ENCODE results near the gene TCL1A.
A peak's percentile ranks its signal among the peaks of the same experiment; 100 is the strongest.

The TCL1A gene

DNA sequence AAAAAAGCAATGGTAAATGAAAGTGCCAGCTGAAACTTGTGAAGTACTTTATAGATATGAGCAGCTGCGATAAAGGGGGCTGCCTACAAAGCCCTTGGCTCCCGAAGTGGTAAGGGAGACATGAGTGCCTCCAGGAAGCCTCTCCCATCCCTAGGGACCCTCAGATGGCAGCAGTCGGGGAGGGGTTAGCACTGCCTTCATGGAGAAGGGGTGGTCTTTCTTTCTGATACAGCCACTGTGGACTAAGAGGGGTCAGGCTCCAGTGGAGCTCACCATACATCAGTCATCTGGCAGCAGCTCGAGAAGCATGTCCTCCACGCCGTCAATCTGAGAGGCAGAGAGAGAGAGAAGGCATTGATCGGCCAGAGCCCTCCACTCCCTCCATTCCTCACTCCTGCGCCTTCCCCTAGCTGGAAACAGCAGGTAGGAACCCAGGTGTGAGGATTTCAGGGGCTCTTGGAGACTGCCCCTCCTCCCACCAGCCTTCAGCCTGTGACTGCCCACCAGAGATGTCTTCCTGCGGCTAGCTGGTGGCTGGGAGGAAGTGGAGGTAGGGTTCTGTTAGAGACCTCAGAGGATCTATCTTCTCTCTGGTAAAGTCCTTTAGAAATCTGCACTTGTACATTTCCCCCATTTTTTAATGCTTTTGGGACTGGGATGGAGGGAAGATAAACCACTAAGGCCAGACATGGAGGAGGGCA is 2.3 kb downstream of the TCL1A start:
- Histone ChIP-seq H3K4me2 (ENCODE audit: low read length) (peak overlapping the region; percentile 63), H3K36me3 (ENCODE audit: control insufficient read depth, low read length) (0 out of 2 replicates have a peak, but pooled peaks cover 6% of the 10 kb centered on the region), H3F3A (ENCODE audit: control insufficient read depth, insufficient read depth) (no peaks in the 10 kb centered on the region), H3K4me1 (ENCODE audit: control insufficient read depth, low read length) (peaks cover 23% of the 10 kb centered on the region), H3K79me2 (ENCODE audit: control insufficient read depth, low read length) (no peaks in the 10 kb centered on the region), H3K9me2 (replicated peaks; ENCODE audit: control insufficient read depth, low read length) (no peaks in the 10 kb centered on the region), H3K27ac (ENCODE audit: low read depth, low read length) (no peak overlapping the region), H3K9me3 (ENCODE audit: control insufficient read depth, insufficient read depth, low read length) (no peaks in the 10 kb centered on the region), H3K27me3 (ENCODE audit: control insufficient read depth, low read length) (peaks cover 50% of the 10 kb centered on the region), H3K4me3 (ENCODE audit: low read length) (peak overlapping the region; percentile 50), H4K20me1 (ENCODE audit: control insufficient read depth, insufficient read depth, low read depth, low read length) (no peaks in the 10 kb centered on the region)
- no peak for TF ChIP-seq EZH2phosphoT487 (IDR thresholded peaks at IDR 0.05; ENCODE audit: borderline replicate concordance, low read length)
- TF ChIP-seq, protein P1, sequence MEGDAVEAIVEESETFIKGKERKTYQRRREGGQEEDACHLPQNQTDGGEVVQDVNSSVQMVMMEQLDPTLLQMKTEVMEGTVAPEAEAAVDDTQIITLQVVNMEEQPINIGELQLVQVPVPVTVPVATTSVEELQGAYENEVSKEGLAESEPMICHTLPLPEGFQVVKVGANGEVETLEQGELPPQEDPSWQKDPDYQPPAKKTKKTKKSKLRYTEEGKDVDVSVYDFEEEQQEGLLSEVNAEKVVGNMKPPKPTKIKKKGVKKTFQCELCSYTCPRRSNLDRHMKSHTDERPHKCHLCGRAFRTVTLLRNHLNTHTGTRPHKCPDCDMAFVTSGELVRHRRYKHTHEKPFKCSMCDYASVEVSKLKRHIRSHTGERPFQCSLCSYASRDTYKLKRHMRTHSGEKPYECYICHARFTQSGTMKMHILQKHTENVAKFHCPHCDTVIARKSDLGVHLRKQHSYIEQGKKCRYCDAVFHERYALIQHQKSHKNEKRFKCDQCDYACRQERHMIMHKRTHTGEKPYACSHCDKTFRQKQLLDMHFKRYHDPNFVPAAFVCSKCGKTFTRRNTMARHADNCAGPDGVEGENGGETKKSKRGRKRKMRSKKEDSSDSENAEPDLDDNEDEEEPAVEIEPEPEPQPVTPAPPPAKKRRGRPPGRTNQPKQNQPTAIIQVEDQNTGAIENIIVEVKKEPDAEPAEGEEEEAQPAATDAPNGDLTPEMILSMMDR (IDR thresholded peaks at IDR 0.05; ENCODE audit: low read depth, low read length, poor library complexity, severe bottlenecking): no peak

DNA sequence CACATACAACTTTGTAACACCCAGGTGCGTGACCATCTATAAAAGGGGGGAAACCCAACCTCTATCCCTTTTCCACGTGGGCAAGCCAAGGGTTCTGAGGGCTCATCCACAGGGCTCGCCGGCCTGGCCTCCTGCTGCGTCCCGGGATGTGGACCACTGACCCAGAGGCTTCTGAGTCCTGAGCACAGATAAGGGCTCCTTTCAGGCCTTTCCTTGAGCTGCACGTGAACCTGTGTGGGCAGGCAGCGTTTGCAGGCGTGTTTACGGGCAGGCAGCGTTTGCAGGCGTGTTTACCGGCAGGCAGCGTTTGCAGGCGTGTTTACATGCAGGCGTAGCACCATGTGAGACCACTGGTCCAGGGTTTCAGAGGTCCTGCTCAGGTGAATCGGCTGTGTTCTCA is 3.8 kb downstream of the TCL1A start:
- Histone ChIP-seq H3K79me2 (ENCODE audit: control insufficient read depth, low read length) (no peaks in the 10 kb centered on the region), H3K4me1 (ENCODE audit: control insufficient read depth, low read length) (peaks cover 23% of the 10 kb centered on the region), H3K27me3 (ENCODE audit: control insufficient read depth, low read length) (peaks cover 51% of the 10 kb centered on the region), H4K20me1 (ENCODE audit: control insufficient read depth, insufficient read depth, low read depth, low read length) (no peaks in the 10 kb centered on the region), H3K9me2 (replicated peaks; ENCODE audit: control insufficient read depth, low read length) (no peaks in the 10 kb centered on the region), H3K36me3 (ENCODE audit: control insufficient read depth, low read length) (0 out of 2 replicates have a peak, but pooled peaks cover 6% of the 10 kb centered on the region), H3K4me2 (ENCODE audit: low read length) (no peak overlapping the region), H3K9me3 (ENCODE audit: control insufficient read depth, insufficient read depth, low read length) (no peaks in the 10 kb centered on the region), H3K4me3 (ENCODE audit: low read length) (no peak overlapping the region), H3F3A (ENCODE audit: control insufficient read depth, insufficient read depth) (no peaks in the 10 kb centered on the region), H3K27ac (ENCODE audit: low read depth, low read length) (no peak overlapping the region)
- TF ChIP-seq EZH2phosphoT487 (IDR thresholded peaks at IDR 0.05; ENCODE audit: borderline replicate concordance, low read length): no peak
- TF ChIP-seq, protein P1 (IDR thresholded peaks at IDR 0.05; ENCODE audit: low read depth, low read length, poor library complexity, severe bottlenecking): no peak

DNA sequence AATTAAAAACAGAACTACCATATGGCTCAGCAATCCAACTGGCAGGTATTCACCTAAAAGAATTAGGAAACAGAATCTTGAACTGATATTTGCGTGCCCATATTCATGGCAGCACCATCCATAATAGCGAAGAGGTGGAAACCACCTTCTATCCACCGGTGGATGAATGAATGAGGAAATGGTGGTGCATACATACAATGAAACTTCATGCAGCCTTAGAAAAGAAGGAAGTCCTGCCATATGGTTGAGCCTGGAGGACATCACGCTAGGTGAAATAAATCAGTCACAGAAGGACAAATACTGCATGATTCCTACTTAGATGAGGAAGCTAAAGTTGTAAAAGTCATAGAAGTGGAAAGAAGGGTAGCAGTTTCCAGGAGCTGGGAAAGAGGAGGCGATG is 6.6 kb downstream of the TCL1A start:
- peaks cover 15% of the 10 kb centered on the region for H3K4me1 ChIP-seq (ENCODE audit: control insufficient read depth, low read length)
- H3K27me3 ChIP-seq (ENCODE audit: control insufficient read depth, low read length): peaks cover 37% of the 10 kb centered on the region
- H3K36me3 ChIP-seq (ENCODE audit: control insufficient read depth, low read length): 0 out of 2 replicates have a peak, but pooled peaks cover 4% of the 10 kb centered on the region
- H3K4me3 ChIP-seq (ENCODE audit: low read length): no peak overlapping the region
- no peaks in the 10 kb centered on the region for H3F3A ChIP-seq (ENCODE audit: control insufficient read depth, insufficient read depth)
- H3K27ac ChIP-seq (ENCODE audit: low read depth, low read length): no peak overlapping the region
- no peak overlapping the region for H3K4me2 ChIP-seq (ENCODE audit: low read length)
- no peaks in the 10 kb centered on the region for H3K9me2 ChIP-seq (replicated peaks; ENCODE audit: control insufficient read depth, low read length)
- H3K79me2 ChIP-seq (ENCODE audit: control insufficient read depth, low read length): no peaks in the 10 kb centered on the region
- no peak for TF ChIP-seq EZH2phosphoT487 (IDR thresholded peaks at IDR 0.05; ENCODE audit: borderline replicate concordance, low read length)
- TF ChIP-seq, protein P1 (IDR thresholded peaks at IDR 0.05; ENCODE audit: low read depth, low read length, poor library complexity, severe bottlenecking): no peak
- no peaks in the 10 kb centered on the region for H3K9me3 ChIP-seq (ENCODE audit: control insufficient read depth, insufficient read depth, low read length)
- no peaks in the 10 kb centered on the region for H4K20me1 ChIP-seq (ENCODE audit: control insufficient read depth, insufficient read depth, low read depth, low read length)
